ENCODE results near the gene SORCS1. TPM values are rescaled to one million over a fixed set of nuclear protein-coding genes. Genes with fewer than 3 reads are reported as not detected.

The SORCS1 gene
- total RNA-seq, 1 experiment from 2014 or later: not detected

GRCh38 chr10:107129000-107129399 lies 35.5 kb downstream of the SORCS1 start:
- CTCF ChIA-PET: no interaction called here
- Histone ChIP-seq H3K27ac (no peak overlapping the region), H3K4me1 (replicated peaks; ENCODE audit: insufficient read depth) (no peaks in the 10 kb centered on the region), H3F3A (ENCODE audit: insufficient read depth, low read depth) (no peaks in the 10 kb centered on the region), H3K4me2 (no peak overlapping the region), H3K36me3 (ENCODE audit: low read depth) (no peaks in the 10 kb centered on the region), H2AFZ (no peak overlapping the region), H3K4me3 (no peak overlapping the region), H3K27me3 (ENCODE audit: insufficient read depth, low read depth) (no peaks in the 10 kb centered on the region), H3K9me2 (ENCODE audit: insufficient read depth) (no peaks in the 10 kb centered on the region), H3K79me2 (ENCODE audit: low read depth) (no peaks in the 10 kb centered on the region), H4K20me1 (ENCODE audit: insufficient read depth) (no peaks in the 10 kb centered on the region), H3K9me3 (ENCODE audit: insufficient read depth, low read depth) (no peaks in the 10 kb centered on the region)
- TF ChIP-seq EZH2 (IDR thresholded peaks at IDR 0.05; ENCODE audit: low read depth) (no peak), CTCF (conservative IDR thresholded peaks at IDR 0.05) (no peak)
- no TSS peak for BruUV-seq (replicated peaks)
- no peak for DNase-seq
- intact Hi-C loops (cut with micrococcal nuclease; ENCODE audit: unreplicated experiment): no loop called here
- POLR2A ChIA-PET (ENCODE audit: unreplicated experiment): no interaction called here

- H3K9me2 ChIP-seq (ENCODE audit: insufficient read depth): no peaks in the 10 kb centered on the region
- H3K27me3 ChIP-seq (ENCODE audit: insufficient read depth, low read depth): no peaks in the 10 kb centered on the region
- no peak overlapping the region for H3K4me3 ChIP-seq
- no peaks in the 10 kb centered on the region for H3F3A ChIP-seq (ENCODE audit: insufficient read depth, low read depth)
- BruUV-seq (replicated peaks): no TSS peak
- TF ChIP-seq EZH2 (IDR thresholded peaks at IDR 0.05; ENCODE audit: low read depth) (no peak), CTCF (conservative IDR thresholded peaks at IDR 0.05) (no peak)
- H3K27ac ChIP-seq: no peak overlapping the region
- H3K9me3 ChIP-seq (ENCODE audit: insufficient read depth, low read depth): no peaks in the 10 kb centered on the region
- ChIA-PET CTCF (no interaction called here), POLR2A (ENCODE audit: unreplicated experiment) (no interaction called here)
- no peaks in the 10 kb centered on the region for H3K36me3 ChIP-seq (ENCODE audit: low read depth)
- no peaks in the 10 kb centered on the region for H3K79me2 ChIP-seq (ENCODE audit: low read depth)
- no peak for DNase-seq
- intact Hi-C loops (cut with micrococcal nuclease; ENCODE audit: unreplicated experiment): no loop called here
- no peaks in the 10 kb centered on the region for H3K4me1 ChIP-seq (replicated peaks; ENCODE audit: insufficient read depth)
- no peak overlapping the region for H2AFZ ChIP-seq
- no peaks in the 10 kb centered on the region for H4K20me1 ChIP-seq (ENCODE audit: insufficient read depth)
- H3K4me2 ChIP-seq: no peak overlapping the region
These were observed 37.9 kb downstream of the SORCS1 start for GRCh38 chr10:107126512-107127065.

GRCh38 chr10:107122703-107123102 lies 41.8 kb downstream of the SORCS1 start:
- DNase-seq: no peak
- intact Hi-C loops (cut with micrococcal nuclease; ENCODE audit: unreplicated experiment): no loop called here
- no peaks in the 10 kb centered on the region for H3K79me2 ChIP-seq (ENCODE audit: low read depth)
- ChIA-PET POLR2A (ENCODE audit: unreplicated experiment) (no interaction called here), CTCF (no interaction called here)
- no TSS peak for BruUV-seq (replicated peaks)
- no peak overlapping the region for H2AFZ ChIP-seq
- no peak overlapping the region for H3K4me2 ChIP-seq
- H4K20me1 ChIP-seq (ENCODE audit: insufficient read depth): no peaks in the 10 kb centered on the region
- no peaks in the 10 kb centered on the region for H3K4me1 ChIP-seq (replicated peaks; ENCODE audit: insufficient read depth)
- H3K9me3 ChIP-seq (ENCODE audit: insufficient read depth, low read depth): no peaks in the 10 kb centered on the region
- no peak overlapping the region for H3K4me3 ChIP-seq
- H3K27ac ChIP-seq: no peak overlapping the region
- no peaks in the 10 kb centered on the region for H3F3A ChIP-seq (ENCODE audit: insufficient read depth, low read depth)
- no peaks in the 10 kb centered on the region for H3K27me3 ChIP-seq (ENCODE audit: insufficient read depth, low read depth)
- H3K36me3 ChIP-seq (ENCODE audit: low read depth): no peaks in the 10 kb centered on the region
- no peak for TF ChIP-seq EZH2 (IDR thresholded peaks at IDR 0.05; ENCODE audit: low read depth)
- no peaks in the 10 kb centered on the region for H3K9me2 ChIP-seq (ENCODE audit: insufficient read depth)

GRCh38 chr10:107118866-107119265 lies 45.6 kb downstream of the SORCS1 start:
- no peaks in the 10 kb centered on the region for H3K9me2 ChIP-seq (ENCODE audit: insufficient read depth)
- H3F3A ChIP-seq (ENCODE audit: insufficient read depth, low read depth): no peaks in the 10 kb centered on the region
- H3K27me3 ChIP-seq (ENCODE audit: insufficient read depth, low read depth): no peaks in the 10 kb centered on the region
- TF ChIP-seq CTCF (conservative IDR thresholded peaks at IDR 0.05): no peak
- H3K4me2 ChIP-seq: no peak overlapping the region
- H3K36me3 ChIP-seq (ENCODE audit: low read depth): no peaks in the 10 kb centered on the region
- no peaks in the 10 kb centered on the region for H3K79me2 ChIP-seq (ENCODE audit: low read depth)
- no peak overlapping the region for H3K27ac ChIP-seq
- no peaks in the 10 kb centered on the region for H3K9me3 ChIP-seq (ENCODE audit: insufficient read depth, low read depth)
- H2AFZ ChIP-seq: no peak overlapping the region
- no peaks in the 10 kb centered on the region for H4K20me1 ChIP-seq (ENCODE audit: insufficient read depth)
- no peaks in the 10 kb centered on the region for H3K4me1 ChIP-seq (replicated peaks; ENCODE audit: insufficient read depth)
- intact Hi-C loops (cut with micrococcal nuclease; ENCODE audit: unreplicated experiment): no loop called here
- CTCF ChIA-PET: no interaction called here
- POLR2A ChIA-PET (ENCODE audit: unreplicated experiment): no interaction called here
- no peak for DNase-seq
- no TSS peak for BruUV-seq (replicated peaks)
- H3K4me3 ChIP-seq: no peak overlapping the region

Measured in PC-9 (cell line).